Measurements from ENCODE around the gene CAMSAP1.
"Not testable (repeated sequence)": the region's sequence is repeated elsewhere in the genome, so short reads cannot be mapped to it uniquely, and the experiment has no call there.

The CAMSAP1 gene

GRCh38 chr9:135907431-135908092 lies at the start of gene CAMSAP1:
TSS of gene CAMSAP1 (minus strand) at chr9:135907546. CDS start at chr9:135907159, 387 bp downstream.
- peak; percentile 81 for DNase-seq

GRCh38 chr9:135956802-135957174 lies 49.4 kb upstream of the CAMSAP1 start:
- DNase-seq = no peak

- no peak for DNase-seq
Observed at GRCh38 chr9:135955934-135956801, 48.8 kb upstream of the CAMSAP1 start.

- DNase-seq = no peak
Observed at GRCh38 chr9:135952664-135953206, 45.4 kb upstream of the CAMSAP1 start.

- DNase-seq = no peak
Observed at GRCh38 chr9:135951889-135952663, 44.7 kb upstream of the CAMSAP1 start.

- DNase-seq = not testable (repeated sequence)
Observed at GRCh38 chr9:135951310-135951709, 44.0 kb upstream of the CAMSAP1 start.

GRCh38 chr9:135950841-135951240 lies 43.5 kb upstream of the CAMSAP1 start:
- DNase-seq = not testable (repeated sequence)

- DNase-seq = no peak
Observed at GRCh38 chr9:135950135-135950682, 42.9 kb upstream of the CAMSAP1 start.

GRCh38 chr9:135949501-135950134 lies 42.3 kb upstream of the CAMSAP1 start:
- DNase-seq = no peak

GRCh38 chr9:135948968-135949367 lies 41.6 kb upstream of the CAMSAP1 start:
- no peak for DNase-seq

- no peak for DNase-seq
Observed at GRCh38 chr9:135948446-135948845, 41.1 kb upstream of the CAMSAP1 start.

- DNase-seq = no peak
Observed at GRCh38 chr9:135947582-135947981, 40.2 kb upstream of the CAMSAP1 start.

- DNase-seq = not testable (repeated sequence)
Observed at GRCh38 chr9:135947105-135947504, 39.8 kb upstream of the CAMSAP1 start.

- DNase-seq = no peak
Observed at GRCh38 chr9:135946392-135946994, 39.1 kb upstream of the CAMSAP1 start.

GRCh38 chr9:135945969-135946368 lies 38.6 kb upstream of the CAMSAP1 start:
- DNase-seq = no peak

GRCh38 chr9:135944444-135945252 lies 37.3 kb upstream of the CAMSAP1 start:
- no peak for DNase-seq

GRCh38 chr9:135943604-135944003 lies 36.3 kb upstream of the CAMSAP1 start:
- DNase-seq = not testable (repeated sequence)

GRCh38 chr9:135941288-135941995 lies 34.1 kb upstream of the CAMSAP1 start:
- DNase-seq = no peak

- DNase-seq = no peak
Observed at GRCh38 chr9:135939351-135940265, 32.3 kb upstream of the CAMSAP1 start.

Measured in NCI-H1417 treated with DMSO at 0.1 percent for 48 hours (cell line).